IPS-18c (cell line): ENCODE data around the gene C2orf68.
"Not testable (repeated sequence)": the region's sequence is repeated elsewhere in the genome, so short reads cannot be mapped to it uniquely, and the experiment has no call there.

Experiments
- H3K4me3 ChIP-seq: 2 replicates; pipeline ENCODE4 v1.7.0; 2013; ENCODE audit warnings: low read depth, mild to moderate bottlenecking, low read length, moderate library complexity; ENCODE audit not compliant: insufficient read depth
- H3K9me3 ChIP-seq: one replicate; pipeline ENCODE4 v1.6.1; 2013; ENCODE audit warnings: mild to moderate bottlenecking, low read length, moderate library complexity; ENCODE audit not compliant: control insufficient read depth, insufficient read depth

C2orf68 gene

DNA sequence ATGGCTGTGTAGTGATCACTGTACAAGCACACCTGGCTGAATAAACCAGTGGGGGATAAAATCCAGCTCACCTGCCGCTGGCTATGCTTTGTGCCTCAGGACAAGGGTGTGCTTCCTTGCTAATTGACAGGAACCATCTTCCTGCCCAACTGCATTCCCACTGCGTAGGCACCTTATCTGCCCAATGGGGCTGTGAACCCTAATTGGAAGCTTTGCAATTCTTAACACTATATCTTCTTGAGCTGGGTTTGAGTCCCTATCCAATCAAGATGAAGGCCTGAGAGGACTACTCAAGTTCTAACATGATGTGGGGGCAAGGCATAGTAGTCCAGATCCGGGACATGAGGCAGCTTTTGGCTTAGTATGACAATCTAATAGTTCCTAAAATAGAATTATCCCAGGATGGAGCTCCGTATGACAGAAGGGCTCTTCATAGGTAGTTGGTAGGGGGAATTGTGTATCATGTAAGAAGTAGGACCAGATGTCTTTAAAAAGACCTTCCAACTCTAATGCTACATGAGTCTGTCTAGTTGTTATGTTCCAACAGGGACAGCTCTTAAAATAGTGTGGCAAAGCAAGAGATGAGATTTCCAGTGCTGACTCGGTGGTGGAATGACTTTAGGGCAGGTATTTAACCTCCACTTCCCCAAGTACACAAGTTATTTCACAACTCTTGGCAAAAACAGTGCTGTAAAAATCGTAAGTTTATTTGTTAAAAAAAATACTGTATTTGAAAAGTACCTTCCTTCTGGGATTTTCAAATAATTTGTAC, 7.1 kb downstream of the C2orf68 start:
- H3K4me3 ChIP-seq, result no peak overlapping the region
- H3K9me3 ChIP-seq, result no peaks in the 10 kb centered on the region

DNA sequence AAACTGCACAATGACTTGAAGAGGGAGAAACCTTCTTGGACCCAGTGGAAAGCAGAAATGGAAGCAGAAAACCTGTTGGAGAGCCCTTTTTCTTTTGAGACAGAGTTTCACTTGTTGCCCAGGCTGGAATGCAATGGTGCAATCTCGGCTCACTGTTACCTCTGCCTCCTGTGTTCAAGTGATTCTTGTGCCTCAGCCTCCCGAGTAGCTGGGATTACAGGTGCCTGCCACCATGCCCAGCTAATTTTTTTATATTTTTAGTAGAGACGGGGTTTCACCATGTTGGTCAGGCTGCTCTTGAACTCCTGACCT, 7.8 kb downstream of the C2orf68 start:
- H3K4me3 ChIP-seq, H3K9me3 ChIP-seq: not testable (repeated sequence)

DNA sequence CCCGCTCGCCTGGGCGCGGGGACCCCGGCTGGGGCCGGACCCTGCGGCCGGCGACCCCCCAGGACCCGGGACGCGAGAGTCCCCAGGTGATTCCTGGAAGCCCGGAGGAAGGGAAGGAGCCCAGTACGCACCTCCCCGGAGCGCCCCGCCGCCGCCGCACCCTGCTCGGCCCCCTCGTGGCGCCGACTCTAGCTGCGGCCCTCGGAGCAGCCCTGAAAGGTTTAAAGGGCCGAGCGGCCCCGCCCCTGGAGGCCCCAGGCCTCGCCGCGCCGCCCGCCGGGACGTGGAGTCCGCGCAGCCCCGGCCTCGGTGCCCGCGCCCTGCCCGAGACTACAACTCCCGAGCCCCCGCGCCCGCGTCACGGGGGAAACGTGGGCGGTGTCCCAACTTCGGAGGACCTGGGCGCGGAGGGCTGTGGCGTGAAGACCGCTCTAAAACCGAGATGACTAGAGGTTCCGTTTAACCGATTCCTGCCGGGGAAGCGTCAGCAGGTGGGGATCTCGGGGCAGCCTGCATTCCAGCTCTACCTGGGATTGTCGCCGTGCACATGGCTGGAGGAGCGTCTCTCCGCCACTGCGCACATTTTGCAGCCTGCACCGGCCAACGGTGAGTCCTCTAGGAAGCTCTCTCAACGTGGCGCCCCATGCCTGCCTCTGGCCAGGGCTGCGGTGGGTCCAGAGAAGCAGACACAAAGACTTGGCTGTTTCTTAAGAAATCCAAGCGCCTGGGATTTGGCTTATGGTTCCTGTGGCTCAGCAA, 9.2 kb downstream of the C2orf68 start, which contains the start of gene TMEM150A:
Gene TMEM150A (minus strand): TSS at position 223 of the 759 bp plus-strand sequence. CDS start 750 bp downstream, outside the sequence.
- H3K9me3 ChIP-seq, result no peaks in the 10 kb centered on the region
- H3K4me3 ChIP-seq, result peak within 1 kb of the TSS; percentile 73

DNA sequence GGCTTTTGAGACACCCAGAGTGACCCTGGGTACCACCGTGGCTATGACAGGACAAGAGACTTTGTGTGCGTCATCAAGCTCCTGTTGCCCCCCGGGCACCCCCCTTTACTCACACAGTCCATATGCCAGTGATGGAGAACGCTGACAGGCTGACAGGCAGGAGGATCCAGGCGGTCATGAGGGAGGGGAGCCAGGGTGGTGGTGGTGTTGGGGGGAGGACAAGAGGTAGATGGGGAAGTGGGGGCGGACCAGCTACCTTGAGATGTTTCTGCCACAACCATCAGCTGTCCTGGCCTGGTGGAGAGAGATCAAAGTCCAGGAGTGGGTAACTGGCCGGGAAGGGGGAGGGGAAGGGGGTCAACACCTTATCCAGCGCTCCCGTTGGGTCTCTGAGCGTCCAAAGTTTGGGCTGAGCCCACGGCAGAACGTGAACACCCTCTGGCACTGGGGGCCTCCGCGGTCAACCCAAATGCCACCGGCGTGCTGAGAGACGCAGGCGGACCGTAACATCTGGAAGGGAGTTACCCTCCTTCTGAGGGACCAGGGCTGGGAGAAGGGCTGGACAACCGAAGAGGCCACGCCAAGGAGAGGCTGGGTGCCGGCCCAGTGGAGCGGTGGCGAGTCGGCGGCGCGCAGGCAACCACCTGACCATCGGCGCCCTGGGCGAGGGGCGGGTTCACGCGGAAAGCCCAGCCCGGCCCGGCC, 9.9 kb downstream of the C2orf68 start:
- Histone ChIP-seq H3K4me3 (peak overlapping the region; percentile 73), H3K9me3 (no peaks in the 10 kb centered on the region)

DNA sequence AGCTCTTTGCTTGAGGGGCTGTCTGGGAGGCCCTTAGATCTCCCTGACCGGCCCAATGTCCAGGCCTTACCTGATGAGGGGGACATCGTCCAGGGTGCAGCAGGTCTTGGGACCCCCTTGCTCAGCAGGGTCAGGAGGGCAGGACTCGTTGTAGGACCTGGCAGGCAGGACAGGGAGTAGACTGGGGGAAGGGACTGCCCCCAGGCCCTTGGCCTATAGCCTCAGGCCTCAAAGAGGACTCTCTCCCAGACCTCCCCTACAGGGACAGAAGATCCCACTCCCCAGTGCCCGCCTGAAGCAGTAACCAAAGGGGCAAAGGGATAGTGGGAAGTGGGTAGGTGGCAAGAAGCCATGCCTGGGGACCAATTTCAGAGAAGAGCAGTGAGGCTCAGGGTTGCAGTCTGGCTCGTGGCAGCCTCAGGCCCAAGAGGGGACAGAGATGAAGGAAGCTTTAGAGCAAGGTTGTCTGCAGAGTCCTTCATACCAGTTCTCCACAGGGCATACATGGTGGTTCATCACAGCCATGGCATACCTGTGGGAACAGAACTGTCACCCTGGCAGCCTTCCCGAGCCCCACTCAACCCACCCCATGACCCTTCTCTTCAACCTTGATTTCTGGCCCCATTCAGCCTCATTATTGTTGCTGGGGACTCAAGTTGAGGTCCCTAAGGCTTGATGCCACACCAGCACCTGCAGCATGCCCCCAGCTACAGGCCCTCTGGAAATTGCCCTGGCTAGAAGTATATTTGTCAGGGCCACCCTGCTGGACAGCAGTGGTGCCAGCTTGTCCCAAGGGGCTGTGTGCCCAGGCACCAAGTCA, 10.7 kb downstream of the C2orf68 start:
- Histone ChIP-seq H3K9me3 (no peaks in the 10 kb centered on the region), H3K4me3 (peak overlapping the region; percentile 73)

DNA sequence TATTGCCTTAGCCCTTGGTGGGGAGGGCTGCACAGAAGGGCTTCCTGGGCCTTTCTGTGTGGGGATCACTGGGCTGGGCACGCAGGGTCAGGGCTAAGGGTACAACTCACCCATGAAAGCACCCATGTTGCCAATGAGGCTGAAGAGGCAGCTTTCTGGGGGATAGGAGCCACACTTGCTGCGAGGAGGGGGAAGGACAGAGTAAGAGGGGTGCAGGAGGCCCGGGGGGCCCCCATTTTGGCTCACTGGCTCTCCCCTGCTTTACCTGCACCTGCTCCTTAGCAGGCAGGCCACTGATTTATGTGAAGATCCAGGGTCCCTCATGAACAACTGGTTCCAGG, 11.7 kb downstream of the C2orf68 start:
- no peak overlapping the region for H3K4me3 ChIP-seq
- no peaks in the 10 kb centered on the region for H3K9me3 ChIP-seq

DNA sequence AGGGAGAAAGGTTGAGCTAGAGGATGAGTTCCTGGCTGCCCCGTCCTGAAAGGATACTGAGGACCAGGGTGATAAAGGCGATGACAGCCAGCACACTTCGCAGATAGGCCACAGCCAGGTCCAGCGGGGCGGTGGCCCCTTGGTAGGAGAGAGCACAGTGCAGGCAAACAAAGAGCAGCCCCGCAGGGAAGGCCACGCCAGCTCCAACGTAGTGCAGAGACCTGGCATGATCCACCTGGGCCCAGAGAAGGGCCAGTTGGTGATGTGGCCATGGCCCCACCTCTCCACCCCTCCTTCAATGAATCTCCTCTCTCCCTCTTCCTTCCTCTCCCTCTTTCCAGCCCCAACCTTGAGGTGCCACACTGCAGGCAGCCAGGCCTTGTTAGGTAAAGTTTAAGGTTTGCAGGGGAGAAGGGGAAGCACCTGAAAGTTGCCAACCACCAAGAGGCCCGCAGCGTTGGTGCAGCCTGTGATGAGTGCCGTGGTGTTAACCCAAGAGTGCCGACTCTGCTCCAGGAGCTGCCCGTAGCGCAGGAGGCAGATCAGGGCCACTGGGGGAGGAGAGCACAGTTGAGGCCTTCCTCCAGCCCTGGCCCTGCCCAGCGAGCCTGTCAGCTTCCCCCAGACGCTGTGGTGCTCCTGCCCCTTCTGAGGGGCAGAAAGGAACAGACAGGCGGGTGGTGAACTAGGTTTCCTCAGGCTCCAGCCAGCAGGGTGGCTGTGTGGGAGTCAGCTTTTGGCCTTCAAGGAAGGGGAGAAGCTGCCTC, 12.2 kb downstream of the C2orf68 start:
- Histone ChIP-seq H3K9me3 (no peaks in the 10 kb centered on the region), H3K4me3 (no peak overlapping the region)

DNA sequence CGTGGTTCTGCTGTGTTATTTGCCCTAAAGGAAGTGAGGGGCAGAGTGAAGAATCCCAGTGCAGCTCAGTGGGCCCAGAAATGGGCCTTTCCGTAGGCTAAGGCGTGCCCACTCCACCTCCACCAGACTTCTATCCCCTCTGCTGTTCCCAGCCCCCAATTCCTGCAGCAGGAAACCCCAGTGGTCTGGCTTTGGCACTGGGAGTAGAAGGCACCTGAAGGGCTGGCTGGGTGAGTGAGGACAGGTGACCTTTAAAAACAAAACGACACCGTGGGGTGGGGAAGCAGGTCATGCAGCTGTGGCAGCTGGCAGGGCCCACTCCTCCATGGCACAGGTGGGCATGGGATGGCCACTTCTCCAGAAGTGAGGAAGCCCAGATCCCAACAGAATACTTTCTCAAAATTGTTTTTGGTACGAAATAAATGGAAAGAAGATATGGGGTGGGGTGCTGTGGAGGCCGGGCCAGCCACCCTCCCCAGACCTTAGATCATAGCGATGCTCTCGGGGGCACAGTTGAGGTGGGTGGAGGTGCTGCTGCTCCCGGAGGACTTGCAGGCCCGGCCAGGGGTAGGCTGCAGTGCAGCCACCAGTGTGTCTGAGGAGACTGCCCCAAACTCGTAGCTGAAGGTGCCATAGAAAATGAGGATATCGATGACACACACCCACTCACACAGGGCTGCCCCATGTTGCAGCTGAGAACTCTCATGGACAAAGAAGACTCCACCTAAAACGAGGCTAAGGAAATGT, 13.1 kb downstream of the C2orf68 start:
- Histone ChIP-seq H3K9me3 (no peaks in the 10 kb centered on the region), H3K4me3 (no peak overlapping the region)

DNA sequence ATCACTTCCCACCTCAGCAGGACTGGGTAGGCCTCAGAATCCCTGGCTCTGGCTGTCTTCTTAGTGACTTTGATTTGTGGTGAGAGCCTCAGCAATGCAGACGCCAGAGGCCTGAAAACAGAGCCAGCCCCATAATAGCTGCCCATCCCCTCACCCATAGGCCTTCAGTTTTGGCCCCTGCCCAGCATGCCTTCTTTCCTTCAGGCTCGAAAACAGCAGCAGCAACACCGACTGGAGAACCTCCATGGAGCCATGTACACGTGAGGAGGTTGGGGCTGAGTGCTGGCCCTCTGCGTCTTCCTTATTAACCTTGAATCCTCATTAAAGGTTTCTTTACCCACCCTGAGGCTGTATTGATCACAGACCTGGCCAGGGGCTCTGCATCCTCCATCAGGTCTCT, 14.6 kb downstream of the C2orf68 start:
- no peak overlapping the region for H3K4me3 ChIP-seq
- H3K9me3 ChIP-seq, result no peaks in the 10 kb centered on the region

DNA sequence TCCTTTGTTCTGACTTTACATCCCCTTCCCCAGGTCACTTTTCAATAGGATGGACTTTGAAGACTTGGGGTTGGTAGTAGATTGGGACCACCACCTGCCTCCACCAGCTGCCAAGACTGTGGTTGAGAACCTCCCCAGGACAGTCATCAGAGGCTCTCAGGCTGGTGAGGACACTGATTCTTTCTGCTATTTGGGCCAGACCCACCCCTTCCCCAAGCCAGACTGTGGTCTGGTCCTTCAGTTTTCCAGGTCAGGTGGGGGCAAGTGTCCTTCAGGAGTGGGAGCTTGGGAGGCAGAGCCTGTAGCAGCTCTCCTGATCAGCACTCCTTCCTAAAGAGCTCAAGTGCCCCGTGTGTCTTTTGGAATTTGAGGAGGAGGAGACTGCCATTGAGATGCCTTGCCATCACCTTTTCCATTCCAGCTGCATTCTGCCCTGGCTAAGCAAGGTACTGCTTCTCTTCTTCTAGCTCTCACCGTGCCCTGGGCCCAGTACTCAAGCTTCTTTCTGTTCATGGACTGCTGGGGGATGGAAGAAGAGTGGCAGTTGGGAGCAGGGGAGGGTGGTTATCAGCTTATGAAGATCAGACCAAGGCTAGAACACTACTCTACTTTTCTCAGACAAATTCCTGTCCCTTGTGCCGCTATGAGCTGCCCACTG, 15.3 kb downstream of the C2orf68 start:
- Histone ChIP-seq H3K9me3 (no peaks in the 10 kb centered on the region), H3K4me3 (peak overlapping the region; percentile 99)

DNA sequence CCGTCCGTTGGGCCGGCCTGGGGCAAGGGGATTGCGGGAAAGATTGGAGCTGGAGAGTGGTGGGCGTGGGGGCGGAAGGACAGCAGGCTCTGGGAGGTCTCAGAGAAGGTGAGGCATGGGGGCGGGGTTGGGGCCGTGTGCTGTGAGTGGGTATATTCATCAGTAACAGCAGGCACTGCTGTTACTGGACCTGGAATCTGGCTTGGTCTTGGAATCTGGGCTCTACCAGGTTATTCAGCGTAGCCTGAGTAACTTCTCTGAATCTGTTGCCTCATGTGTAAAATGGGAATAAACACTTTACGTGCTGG, 15.9 kb downstream of the C2orf68 start:
- H3K9me3 ChIP-seq, result no peaks in the 10 kb centered on the region
- peak overlapping the region; percentile 99 for H3K4me3 ChIP-seq

DNA sequence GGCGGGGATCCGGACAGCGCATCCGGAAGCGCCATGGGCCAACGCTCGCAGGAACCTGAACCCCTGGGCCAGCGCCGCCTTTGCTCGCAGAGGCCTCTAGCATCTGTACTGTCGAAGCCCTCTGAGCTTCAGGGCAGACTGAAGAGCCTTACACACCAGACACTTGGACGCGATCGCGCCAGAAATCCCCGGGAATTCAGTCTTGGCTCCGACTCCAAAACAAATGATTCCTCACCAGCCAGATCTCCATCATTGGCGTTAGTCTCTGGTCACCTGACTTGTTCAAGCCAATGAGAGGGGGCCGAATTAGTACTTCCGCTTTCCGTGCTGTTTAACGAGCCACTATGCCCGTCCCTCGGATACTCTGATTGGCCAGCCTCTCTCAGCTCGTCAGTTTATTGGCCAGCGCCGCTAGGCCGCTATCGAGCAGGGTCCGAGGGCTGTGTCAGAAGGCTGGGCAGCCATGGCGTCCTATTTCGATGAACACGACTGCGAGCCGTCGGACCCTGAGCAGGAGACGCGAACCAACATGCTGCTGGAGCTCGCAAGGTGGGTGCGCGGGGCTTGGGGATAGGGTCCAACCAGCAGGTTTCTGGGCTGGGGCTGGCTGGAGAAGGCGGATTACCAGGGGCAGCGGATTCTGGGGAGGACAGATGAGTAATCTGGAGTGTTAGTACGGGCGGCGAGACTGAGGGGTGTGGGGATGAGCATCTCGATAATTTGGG, 16.4 kb downstream of the C2orf68 start, which contains the start of gene RNF181:
Gene RNF181 (plus strand): TSS at position 445 of the 725 bp plus-strand sequence. CDS start 19 bp downstream, at position 464.
- Histone ChIP-seq H3K9me3 (no peaks in the 10 kb centered on the region), H3K4me3 (peak within 1 kb of the TSS; percentile 99)

DNA sequence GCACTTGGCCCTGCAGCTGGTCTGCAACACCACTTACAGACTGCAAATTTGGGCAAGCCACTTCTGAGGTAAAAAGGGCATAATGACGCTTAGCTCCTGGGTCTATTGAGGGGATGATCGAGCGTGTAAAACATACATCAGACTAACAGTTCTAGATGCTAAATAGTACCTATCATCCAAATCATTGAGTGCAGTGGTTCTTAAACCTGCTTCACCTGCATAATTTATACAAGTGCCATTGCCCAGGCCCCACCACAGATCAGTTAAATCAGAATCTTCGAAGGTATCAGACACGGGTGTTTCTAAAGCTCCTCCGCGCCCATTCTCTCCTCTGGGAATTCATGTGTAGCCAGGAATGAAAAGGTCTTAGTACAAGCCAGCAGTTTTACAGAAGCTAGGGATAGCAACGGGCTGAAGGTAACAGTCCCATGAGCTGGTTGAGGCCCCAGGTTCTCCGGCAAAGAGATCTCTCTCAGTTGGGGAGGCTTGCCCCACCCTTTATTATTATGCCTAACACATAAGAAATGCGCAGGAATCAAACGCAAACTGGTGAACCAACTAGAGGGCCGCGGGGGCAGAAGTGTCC, 17.1 kb downstream of the C2orf68 start:
- Histone ChIP-seq H3K9me3 (no peaks in the 10 kb centered on the region), H3K4me3 (peak overlapping the region; percentile 99)

DNA sequence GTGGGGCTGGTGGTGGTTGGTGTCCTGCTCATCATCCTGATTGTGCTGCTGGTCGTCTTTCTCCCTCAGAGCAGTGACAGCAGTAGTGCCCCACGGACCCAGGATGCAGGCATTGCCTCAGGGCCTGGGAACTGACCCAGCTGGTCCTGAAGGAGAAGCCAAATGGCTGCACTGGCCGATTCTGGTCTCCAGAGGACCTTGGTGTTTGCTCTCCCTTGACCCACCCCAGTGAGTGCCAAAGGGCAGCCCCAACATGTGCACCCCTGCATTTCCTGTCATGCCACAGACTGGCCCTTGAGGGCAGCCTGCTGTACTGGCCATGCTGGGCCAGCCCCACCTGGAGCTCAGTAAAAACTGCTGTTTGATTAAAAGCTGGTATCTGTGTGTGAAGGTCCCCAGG, 18.8 kb downstream of the C2orf68 start:
- H3K9me3 ChIP-seq, result no peaks in the 10 kb centered on the region
- H3K4me3 ChIP-seq, result no peak overlapping the region

DNA sequence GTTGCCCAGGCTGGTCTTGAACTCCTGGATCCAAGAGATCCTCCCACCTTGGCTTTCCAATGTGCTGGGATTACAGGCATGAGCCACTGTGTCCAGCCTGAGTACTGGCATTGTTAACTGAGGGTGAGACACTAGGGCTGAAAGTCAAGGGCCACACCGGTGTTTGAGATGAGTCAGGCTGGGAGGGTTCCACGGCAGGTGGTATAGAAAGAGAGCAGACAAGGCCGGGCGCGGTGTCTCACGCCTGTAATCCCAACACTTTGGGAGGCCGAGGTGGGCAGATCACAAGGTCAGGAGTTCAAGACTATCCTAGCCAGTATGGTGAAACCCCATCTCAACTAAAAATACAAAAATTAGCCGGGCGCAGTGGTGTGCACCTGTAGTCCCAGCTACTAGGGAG, 19.6 kb downstream of the C2orf68 start:
- not testable (repeated sequence) for H3K4me3 ChIP-seq, H3K9me3 ChIP-seq
